SK-N-SH (cell line): ENCODE data around the gene PHF21B. TPM values are rescaled to one million over a fixed set of nuclear protein-coding genes. Genes with fewer than 3 reads are reported as not detected.

Source experiments
- CTCF ChIA-PET: fragments of 300-600, 350-600 bp; formaldehyde crosslinking; extraction: SDS; loops from one replicate; lab custom pipeline; 2021; lab: Yijun Ruan, JAX
- POLR2A ChIA-PET: fragments of 350-600 bp; sonication (Branson Sonifier 250); formaldehyde crosslinking; extraction: SDS; loops from one replicate; lab custom pipeline; 2020; ENCODE audit warnings: antibody characterized with exemption, inconsistent platforms; lab: Yijun Ruan, JAX
- DNase-seq: peaks from one replicate; pipeline ENCODE4 v3.0.0; 2012
- H2AFZ ChIP-seq: fragments of 200-600 bp; sonication (generic); 2 replicates; pipeline ENCODE4 v1.8.1; 2016; ENCODE audit warnings: antibody characterized with exemption, mild to moderate bottlenecking, low read depth
- H3F3A ChIP-seq: fragments of 200-600 bp; sonication (generic); replicated peaks from 2 replicates; pipeline ENCODE3; 2016; ENCODE audit warnings: antibody characterized with exemption, mild to moderate bottlenecking; ENCODE audit not compliant: insufficient read depth
- H3K27ac ChIP-seq, 2 experiments: fragments of 200-500 bp in 1 of 2; fragments of 200-600 bp in 1 of 2; sonication (Bioruptor generic) in 1 of 2; sonication (generic), shearing (Covaris generic) in 1 of 2; 2 replicates each; pipeline versions ENCODE4 v1.5.1 to v1.6.1; 2014 to 2016; ENCODE audit warnings: low read depth in 2 of 2, inconsistent platforms in 1 of 2, low read length in 1 of 2, mild to moderate bottlenecking in 1 of 2, mixed read lengths in 1 of 2
- H3K27me3 ChIP-seq: fragments of 200-600 bp; sonication (generic), shearing (Covaris generic); 2 replicates; pipeline ENCODE4 v1.6.1; 2016; ENCODE audit warnings: mixed run types; ENCODE audit not compliant: insufficient read depth
- H3K36me3 ChIP-seq, 2 experiments: fragments of 200-500 bp in 1 of 2; fragments of 200-600 bp in 1 of 2; sonication (Bioruptor generic) in 1 of 2; sonication (generic) in 1 of 2; replicated peaks in 1 of 2; 2 replicates each; pipeline versions ENCODE3 to v1.5.1; 2014 to 2016; ENCODE audit warnings: low read length in 1 of 2, mild to moderate bottlenecking in 1 of 2; ENCODE audit not compliant: insufficient read depth in 2 of 2, control insufficient read depth in 1 of 2
- H3K4me1 ChIP-seq, 2 experiments: fragments of 200-500 bp in 1 of 2; fragments of 200-600 bp in 1 of 2; sonication (Bioruptor generic) in 1 of 2; sonication (generic), shearing (Covaris generic) in 1 of 2; 2 replicates each; pipeline versions ENCODE4 v1.5.1 to v1.6.1; 2014 to 2016; ENCODE audit warnings: low read depth in 1 of 2, low read length in 1 of 2, mixed run types in 1 of 2; ENCODE audit not compliant: insufficient read depth in 2 of 2, control insufficient read depth in 1 of 2
- H3K4me2 ChIP-seq: fragments of 200-600 bp; sonication (generic), shearing (Covaris generic); 2 replicates; pipeline ENCODE4 v1.6.1; 2017; ENCODE audit warnings: mixed run types
- H3K4me3 ChIP-seq, 2 experiments: fragments of 200-500 bp in 1 of 2; fragments of 200-600 bp in 1 of 2; sonication (Bioruptor generic) in 1 of 2; sonication (generic), shearing (Covaris generic) in 1 of 2; 2 replicates each; pipeline versions ENCODE4 v1.5.1 to v1.8.1; 2014 to 2016; ENCODE audit warnings: low read depth in 2 of 2, inconsistent platforms in 1 of 2, low read length in 1 of 2, mild to moderate bottlenecking in 1 of 2, mixed read lengths in 1 of 2, moderate library complexity in 1 of 2
- H3K79me2 ChIP-seq: fragments of 200-600 bp; sonication (generic); 2 replicates; pipeline ENCODE4 v1.8.1; 2017; ENCODE audit warnings: mild to moderate bottlenecking; ENCODE audit not compliant: insufficient read depth
- H3K9ac ChIP-seq: fragments of 200-600 bp; sonication (generic); 2 replicates; pipeline ENCODE4 v1.6.1; 2017; ENCODE audit warnings: mixed run types
- H3K9me2 ChIP-seq: fragments of 200-600 bp; sonication (generic); 2 replicates; pipeline ENCODE4 v1.6.1; 2017; ENCODE audit warnings: mixed run types
- H3K9me3 ChIP-seq: fragments of 200-600 bp; sonication (generic); 2 replicates; pipeline ENCODE4 v1.6.1; 2017; ENCODE audit warnings: mixed run types, mild to moderate bottlenecking, moderate library complexity
- H4K20me1 ChIP-seq: fragments of 200-600 bp; sonication (generic); 2 replicates; pipeline ENCODE4 v1.6.1; 2017; ENCODE audit warnings: mild to moderate bottlenecking, mixed run types; ENCODE audit not compliant: insufficient read depth
- ELF1 ChIP-seq: IDR thresholded peaks from 2 replicates; pipeline ENCODE4 v1.4.0; 2012
- EP300 ChIP-seq, 2 experiments: IDR thresholded peaks; 2 replicates each; pipeline versions ENCODE4 v1.4.0 to v1.6.1; 2012; ENCODE audit warnings: borderline replicate concordance in 1 of 2, low read depth in 1 of 2, low read length in 1 of 2
- FOXJ3 ChIP-seq: sonication (generic); formaldehyde crosslinking; IDR thresholded peaks from 2 replicates; pipeline ENCODE4 v1.5.1; 2020; ENCODE audit warnings: mild to moderate bottlenecking, missing genetic modification reagents
- GABPA ChIP-seq: IDR thresholded peaks from 2 replicates; pipeline ENCODE4 v1.4.0; 2012; ENCODE audit warnings: low read depth, mild to moderate bottlenecking
- GATA2 ChIP-seq: sonication (generic); formaldehyde crosslinking; IDR thresholded peaks from 2 replicates; pipeline ENCODE4 v1.5.0; 2020; ENCODE audit warnings: mild to moderate bottlenecking, missing genetic modification reagents
- IRF3 ChIP-seq: fragments of 150-350 bp; IDR thresholded peaks from 2 replicates; pipeline ENCODE4 v1.6.1; 2016; ENCODE audit warnings: mild to moderate bottlenecking, low read depth, low read length
- MAX ChIP-seq: IDR thresholded peaks from 2 replicates; pipeline ENCODE4 v1.4.0; 2012; ENCODE audit warnings: low read depth
- NRF1 ChIP-seq: IDR thresholded peaks from 2 replicates; pipeline ENCODE4 v1.6.1; 2012; ENCODE audit warnings: low read depth, mild to moderate bottlenecking, low read length
- RAD21 ChIP-seq: IDR thresholded peaks from 2 replicates; pipeline ENCODE4 v1.6.1; 2012; ENCODE audit warnings: mild to moderate bottlenecking, low read length
- RCOR1 ChIP-seq: fragments of 150-350 bp; IDR thresholded peaks from 2 replicates; pipeline ENCODE4 v1.6.1; 2017; ENCODE audit warnings: antibody characterized with exemption, low read length
- RFX5 ChIP-seq: IDR thresholded peaks from 2 replicates; pipeline ENCODE4 v1.6.1; 2012; ENCODE audit warnings: mild to moderate bottlenecking, improper control_type of control experiment, low read length
- SMC3 ChIP-seq: IDR thresholded peaks from 2 replicates; pipeline ENCODE4 v1.6.1; 2012; ENCODE audit warnings: low read depth, low read length, improper control_type of control experiment
- TAF1 ChIP-seq: IDR thresholded peaks from 2 replicates; pipeline ENCODE4 v1.6.1; 2012; ENCODE audit warnings: low read depth, mild to moderate bottlenecking, low read length, moderate library complexity, borderline replicate concordance
- TCF12 ChIP-seq: IDR thresholded peaks from 2 replicates; pipeline ENCODE4 v1.4.0; 2012
- TEAD4 ChIP-seq: IDR thresholded peaks from 2 replicates; pipeline ENCODE4 v1.4.0; 2012; ENCODE audit warnings: mild to moderate bottlenecking, borderline replicate concordance; ENCODE audit not compliant: insufficient read depth
- USF2 ChIP-seq: fragments of 150-350 bp; IDR thresholded peaks from 2 replicates; pipeline ENCODE4 v1.6.1; 2017; ENCODE audit warnings: antibody characterized with exemption, low read length, low read depth, borderline replicate concordance
- YY1 ChIP-seq: IDR thresholded peaks from 2 replicates; pipeline ENCODE4 v1.4.0; 2012; ENCODE audit warnings: low read depth, mild to moderate bottlenecking
- ZBTB33 ChIP-seq: IDR thresholded peaks from 2 replicates; pipeline ENCODE4 v1.4.0; 2012; ENCODE audit warnings: low read depth, borderline replicate concordance
- WGBS: methylation state at CpG from one replicate; pipeline ENCODE4 v1.1.6; 2017; ENCODE audit warnings: low lambda C conversion rate; 5-methylcytosine and 5-hydroxymethylcytosine counted together
- polyA plus RNA-seq, 3 experiments: library from polyadenylated mRNA; depleted of rRNA; stranded (reverse); fragments of >200 nt; gene quantifications; 2 replicates each; pipeline ENCODE4 v1.2.3, GENCODE V29; 2012
- TF ChIP-seq, protein P1 (sequence below): fragments of 200-600 bp; sonication (generic); IDR thresholded peaks from 2 replicates; pipeline ENCODE4 v1.6.1; 2017; ENCODE audit warnings: antibody characterized with exemption, mild to moderate bottlenecking, moderate library complexity

The PHF21B gene
- polyA plus RNA-seq, 1 of the 3 experiments (the other 2 are of a cell fraction), result 0.76 TPM

- no peak overlapping the region for H3K4me3 ChIP-seq
- no peak overlapping the region for H3K27ac ChIP-seq
- no peak overlapping the region for H3K9ac ChIP-seq
- H2AFZ ChIP-seq, result no peak overlapping the region
- no peaks in the 10 kb centered on the region for H3F3A ChIP-seq
- H3K4me2 ChIP-seq, result 0 out of 2 replicates have a peak overlapping the region, but pooled peaks have one; percentile 11
- TF ChIP-seq GATA2 (CRISPR knock-in tag) (no peak), SMC3 (no peak), RCOR1 (no peak), MAX (no peak), TAF1 (no peak), ELF1 (no peak), ZBTB33 (no peak), RAD21 (no peak), YY1 (no peak), RFX5 (no peak), TEAD4 (no peak), GABPA (no peak), FOXJ3 (CRISPR knock-in tag) (no peak), EP300 (IDR thresholded peaks at IDR 0.05; ENCODE audit: borderline replicate concordance in 1 of 2, low read depth in 1 of 2, low read length in 1 of 2) (no peak), IRF3 (no peak), USF2 (no peak), TCF12 (no peak), NRF1 (no peak)
- TF ChIP-seq, protein P1, sequence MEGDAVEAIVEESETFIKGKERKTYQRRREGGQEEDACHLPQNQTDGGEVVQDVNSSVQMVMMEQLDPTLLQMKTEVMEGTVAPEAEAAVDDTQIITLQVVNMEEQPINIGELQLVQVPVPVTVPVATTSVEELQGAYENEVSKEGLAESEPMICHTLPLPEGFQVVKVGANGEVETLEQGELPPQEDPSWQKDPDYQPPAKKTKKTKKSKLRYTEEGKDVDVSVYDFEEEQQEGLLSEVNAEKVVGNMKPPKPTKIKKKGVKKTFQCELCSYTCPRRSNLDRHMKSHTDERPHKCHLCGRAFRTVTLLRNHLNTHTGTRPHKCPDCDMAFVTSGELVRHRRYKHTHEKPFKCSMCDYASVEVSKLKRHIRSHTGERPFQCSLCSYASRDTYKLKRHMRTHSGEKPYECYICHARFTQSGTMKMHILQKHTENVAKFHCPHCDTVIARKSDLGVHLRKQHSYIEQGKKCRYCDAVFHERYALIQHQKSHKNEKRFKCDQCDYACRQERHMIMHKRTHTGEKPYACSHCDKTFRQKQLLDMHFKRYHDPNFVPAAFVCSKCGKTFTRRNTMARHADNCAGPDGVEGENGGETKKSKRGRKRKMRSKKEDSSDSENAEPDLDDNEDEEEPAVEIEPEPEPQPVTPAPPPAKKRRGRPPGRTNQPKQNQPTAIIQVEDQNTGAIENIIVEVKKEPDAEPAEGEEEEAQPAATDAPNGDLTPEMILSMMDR, result no peak
- H3K27me3 ChIP-seq, result peaks cover 5% of the 10 kb centered on the region; the same call in 1 of the 2 replicates
- no peaks in the 10 kb centered on the region for H3K79me2 ChIP-seq
- H3K36me3 ChIP-seq, result no peaks in the 10 kb centered on the region
- no peak for DNase-seq
- ChIA-PET CTCF (interaction anchor here (1.1 kb wide), 1 partner anchor 38 kb away, joined by 3 read pairs; no protein-coding TSS in a partner anchor), POLR2A (interaction anchor here (0.5 kb wide), 1 partner anchor 127 kb away, joined by 3 read pairs; no protein-coding TSS in a partner anchor)
- no peaks in the 10 kb centered on the region for H3K9me2 ChIP-seq
- H3K9me3 ChIP-seq, result no peaks in the 10 kb centered on the region
- 67% methylated on average over 2 of the region's 2 CpGs for WGBS
- no peaks in the 10 kb centered on the region for H4K20me1 ChIP-seq
- peaks cover 0 to 2% of the 10 kb centered on the region in 2 experiments; a peak in 1 of 4 replicates for H3K4me1 ChIP-seq
Measured at GRCh38 chr22:45058622-45058912, 48.8 kb upstream of the PHF21B start.
